GM23248 (cell line): ENCODE results near the gene POLR1E.

Experiments
- EZH2 ChIP-seq: fragments of 200-600 bp; sonication (generic); IDR thresholded peaks from 2 replicates; pipeline ENCODE4 v1.6.1; 2018; ENCODE audit warnings: antibody characterized with exemption, mild to moderate bottlenecking; ENCODE audit not compliant: insufficient read depth, poor library complexity, severe bottlenecking
- EZH2phosphoT487 ChIP-seq: fragments of 200-600 bp; sonication (generic); IDR thresholded peaks from 2 replicates; pipeline ENCODE4 v1.6.1; 2018; ENCODE audit warnings: antibody characterized with exemption, moderate library complexity, mild to moderate bottlenecking, low read depth; ENCODE audit not compliant: insufficient read depth

GRCh38 chr9:37441776-37442370, 43.9 kb upstream of the POLR1E start:
- TF ChIP-seq EZH2 (no peak), EZH2phosphoT487 (no peak)
